ENCODE data around the gene PRMT9. TPM values are rescaled to one million over a fixed set of nuclear protein-coding genes. Genes with fewer than 3 reads are reported as not detected.

Gene PRMT9
- polyA plus RNA-seq, 1 experiment = 3.3 TPM

DNA sequence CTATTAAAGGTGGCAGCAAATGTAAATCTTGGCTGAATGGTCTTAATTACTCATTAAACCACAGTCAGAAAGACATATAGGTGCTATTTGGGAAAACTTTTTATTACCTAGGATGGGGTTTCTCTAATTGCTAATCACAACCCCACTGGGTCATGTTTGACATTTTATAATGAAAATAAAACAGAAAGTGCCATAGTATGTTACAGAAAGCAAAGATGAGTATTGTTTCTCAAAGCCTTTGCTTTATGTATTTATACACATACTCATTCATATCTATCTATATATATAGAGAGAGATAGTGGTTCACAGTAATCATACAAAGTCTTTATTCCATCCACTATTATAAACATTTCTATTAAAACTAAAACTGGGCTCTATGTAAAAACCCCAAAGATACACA lies 48.6 kb downstream of the PRMT9 start:
- Histone ChIP-seq H3K27me3 (ENCODE audit: control insufficient read depth, insufficient read depth, low read length) (no peaks in the 10 kb centered on the region), H3K4me3 (ENCODE audit: low read depth, low read length) (no peak overlapping the region), H3K36me3 (ENCODE audit: control insufficient read depth, insufficient read depth, low read length) (no peaks in the 10 kb centered on the region; the same call in 1 of the 2 replicates)
- CTCF ChIA-PET = no interaction called here
- TF ChIP-seq CTCF (IDR thresholded peaks at IDR 0.05; ENCODE audit: insufficient read depth, low read depth, low read length) = no peak
- POLR2A ChIA-PET = interaction anchor here (0.7 kb wide), 1 partner anchor 1464 kb away, joined by 3 read pairs; no protein-coding TSS in a partner anchor
- DNase-seq (ENCODE audit: low read depth) = no peak

DNA sequence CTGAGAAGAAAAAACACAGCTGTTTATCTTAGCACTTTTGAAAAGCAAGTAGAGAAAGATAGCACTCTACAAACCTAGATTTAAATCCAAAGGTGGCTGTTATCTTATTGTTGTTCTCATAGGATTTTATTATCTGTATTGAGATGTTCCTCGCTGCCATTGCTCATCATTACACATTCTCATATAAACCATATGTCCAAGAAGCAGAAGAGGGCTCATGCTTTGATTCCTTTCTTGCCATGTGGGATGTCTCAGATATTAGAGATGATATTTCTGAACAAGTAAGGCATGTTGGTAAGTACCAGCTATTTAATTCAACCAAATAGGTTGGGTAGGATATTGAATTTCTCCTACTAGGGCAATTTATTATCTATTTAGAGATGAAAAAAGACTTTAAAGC lies 50.3 kb downstream of the PRMT9 start:
- no peak for DNase-seq (ENCODE audit: low read depth)
- Histone ChIP-seq H3K27me3 (ENCODE audit: control insufficient read depth, insufficient read depth, low read length) (no peaks in the 10 kb centered on the region), H3K4me3 (ENCODE audit: low read depth, low read length) (no peak overlapping the region), H3K36me3 (ENCODE audit: control insufficient read depth, insufficient read depth, low read length) (no peaks in the 10 kb centered on the region; the same call in 1 of the 2 replicates)
- POLR2A ChIA-PET = no interaction called here
- TF ChIP-seq CTCF (IDR thresholded peaks at IDR 0.05; ENCODE audit: insufficient read depth, low read depth, low read length) = no peak
- CTCF ChIA-PET = interaction anchor here (1.6 kb wide), 1 partner anchor 9 kb away, joined by 8 read pairs; no protein-coding TSS in a partner anchor

GRCh38 chr4:147633113-147633512 lies 50.9 kb downstream of the PRMT9 start:
- no peak overlapping the region for H3K4me3 ChIP-seq (ENCODE audit: low read depth, low read length)
- TF ChIP-seq CTCF (IDR thresholded peaks at IDR 0.05; ENCODE audit: insufficient read depth, low read depth, low read length) = no peak
- no peaks in the 10 kb centered on the region for H3K27me3 ChIP-seq (ENCODE audit: control insufficient read depth, insufficient read depth, low read length)
- POLR2A ChIA-PET = no interaction called here
- peak; percentile 51 for DNase-seq (ENCODE audit: low read depth)
- CTCF ChIA-PET = interaction anchor here (1.6 kb wide), 1 partner anchor 10 kb away, joined by 8 read pairs; no protein-coding TSS in a partner anchor
- no peaks in the 10 kb centered on the region; the same call in 1 of the 2 replicates for H3K36me3 ChIP-seq (ENCODE audit: control insufficient read depth, insufficient read depth, low read length)

GRCh38 chr4:147629783-147630730 lies 53.9 kb downstream of the PRMT9 start:
- no peak overlapping the region for H3K4me3 ChIP-seq (ENCODE audit: low read depth, low read length)
- CTCF ChIA-PET = interaction anchor here (3.1 kb wide), 1 partner anchor 237 kb away, joined by 12 read pairs; no protein-coding TSS in a partner anchor
- H3K27me3 ChIP-seq (ENCODE audit: control insufficient read depth, insufficient read depth, low read length) = no peaks in the 10 kb centered on the region
- H3K36me3 ChIP-seq (ENCODE audit: control insufficient read depth, insufficient read depth, low read length) = peaks cover 3% of the 10 kb centered on the region
- no peak for TF ChIP-seq CTCF (IDR thresholded peaks at IDR 0.05; ENCODE audit: insufficient read depth, low read depth, low read length)
- POLR2A ChIA-PET = no interaction called here
- no peak for DNase-seq (ENCODE audit: low read depth)

- ChIA-PET POLR2A (no interaction called here), CTCF (interaction anchor here (3.1 kb wide), 1 partner anchor 238 kb away, joined by 12 read pairs; no protein-coding TSS in a partner anchor)
- Histone ChIP-seq H3K4me3 (ENCODE audit: low read depth, low read length) (no peak overlapping the region), H3K36me3 (ENCODE audit: control insufficient read depth, insufficient read depth, low read length) (peaks cover 6% of the 10 kb centered on the region), H3K27me3 (ENCODE audit: control insufficient read depth, insufficient read depth, low read length) (no peaks in the 10 kb centered on the region)
- DNase-seq (ENCODE audit: low read depth) = no peak
- TF ChIP-seq CTCF (IDR thresholded peaks at IDR 0.05; ENCODE audit: insufficient read depth, low read depth, low read length) = no peak
These were observed 55.5 kb downstream of the PRMT9 start for GRCh38 chr4:147628415-147628814.
